Type B pancreatic cell (in vitro differentiated cells): ENCODE data around the gene DMWD. TPM values are rescaled to one million over a fixed set of nuclear protein-coding genes. Genes with fewer than 3 reads are reported as not detected.
A peak's percentile ranks its signal among the peaks of the same experiment; 100 is the strongest.

ENCODE experiments used
- DNase-seq: peaks from one replicate; pipeline ENCODE4 v3.0.0; 2021; ENCODE audit warnings: mixed read lengths; ENCODE audit not compliant: unreplicated experiment; ENCODE audit errors: extremely low spot score
- H3K27ac Mint-ChIP-seq: 2 replicates; pipeline ENCODE4 v1.8.0; 2021; ENCODE audit warnings: mild to moderate bottlenecking, mixed read lengths
- H3K27me3 Mint-ChIP-seq: 2 replicates; pipeline ENCODE4 v1.8.0; 2021; ENCODE audit warnings: mixed read lengths
- H3K36me3 Mint-ChIP-seq: 2 replicates; pipeline ENCODE4 v1.8.0; 2021; ENCODE audit warnings: mixed read lengths
- H3K4me1 Mint-ChIP-seq: one replicate; pipeline ENCODE4 v1.8.0; 2021; ENCODE audit warnings: mixed read lengths; ENCODE audit not compliant: unreplicated experiment
- H3K4me3 Mint-ChIP-seq: 2 replicates; pipeline ENCODE4 v1.8.0; 2021; ENCODE audit warnings: mild to moderate bottlenecking, mixed read lengths
- H3K9me3 Mint-ChIP-seq: 2 replicates; pipeline ENCODE4 v1.8.0; 2021; ENCODE audit warnings: mixed read lengths
- CTCF ChIP-seq: fragments of 200-600 bp; sonication (generic); conservative IDR thresholded peaks from 2 replicates; pipeline ENCODE4 v1.5.0; 2021; ENCODE audit warnings: antibody characterized with exemption, mild to moderate bottlenecking
- total RNA-seq: library from RNA; stranded (reverse); gene quantifications from 2 replicates; pipeline ENCODE4 v1.2.1, GENCODE V29; 2021; ENCODE audit warnings: low replicate concordance

DMWD gene
- total RNA-seq, 1 donor from 2014 or later, result 94.0 TPM

DNA sequence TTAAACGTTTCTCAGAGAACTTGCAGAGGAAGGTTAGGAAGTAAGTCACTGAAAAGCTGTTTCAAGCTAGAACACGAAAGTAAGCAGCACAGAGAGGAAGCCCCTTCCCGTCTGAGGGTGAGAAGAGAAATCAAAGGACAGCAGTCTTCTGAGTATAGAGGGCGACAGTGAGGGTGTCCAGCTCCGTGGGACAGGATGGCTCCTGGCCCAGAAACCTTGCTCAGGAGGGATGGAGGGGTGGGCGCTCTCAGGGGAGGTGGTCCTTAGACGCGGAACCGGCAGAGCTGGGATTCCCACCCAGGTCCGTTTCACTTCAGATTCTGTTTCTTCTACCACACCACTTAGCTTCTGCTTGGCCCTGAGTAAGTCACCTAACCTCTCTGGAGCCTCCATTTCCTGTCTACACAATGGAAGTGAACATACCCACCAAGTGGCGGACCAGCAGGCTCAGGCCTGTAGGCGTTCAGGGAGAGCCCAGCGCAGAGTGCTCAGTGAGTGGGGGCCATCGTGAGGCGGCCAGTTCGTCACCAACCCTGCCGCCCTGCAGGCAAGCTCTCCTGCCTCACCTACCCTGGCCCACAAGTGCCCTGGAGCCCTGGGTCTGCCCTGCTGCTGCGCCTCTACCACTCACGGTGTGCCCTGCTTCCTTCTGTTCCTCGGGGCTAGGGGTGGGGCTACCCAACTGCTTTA lies 27.9 kb upstream of the DMWD start:
- no peaks in the 10 kb centered on the region for H3K4me1 Mint-ChIP-seq
- no peaks in the 10 kb centered on the region for H3K9me3 Mint-ChIP-seq
- no peak for TF ChIP-seq CTCF
- H3K27me3 Mint-ChIP-seq, result no peaks in the 10 kb centered on the region
- no peak overlapping the region for H3K27ac Mint-ChIP-seq
- no peak for DNase-seq
- H3K36me3 Mint-ChIP-seq, result peaks cover 5% of the 10 kb centered on the region
- H3K4me3 Mint-ChIP-seq, result no peak overlapping the region

DNA sequence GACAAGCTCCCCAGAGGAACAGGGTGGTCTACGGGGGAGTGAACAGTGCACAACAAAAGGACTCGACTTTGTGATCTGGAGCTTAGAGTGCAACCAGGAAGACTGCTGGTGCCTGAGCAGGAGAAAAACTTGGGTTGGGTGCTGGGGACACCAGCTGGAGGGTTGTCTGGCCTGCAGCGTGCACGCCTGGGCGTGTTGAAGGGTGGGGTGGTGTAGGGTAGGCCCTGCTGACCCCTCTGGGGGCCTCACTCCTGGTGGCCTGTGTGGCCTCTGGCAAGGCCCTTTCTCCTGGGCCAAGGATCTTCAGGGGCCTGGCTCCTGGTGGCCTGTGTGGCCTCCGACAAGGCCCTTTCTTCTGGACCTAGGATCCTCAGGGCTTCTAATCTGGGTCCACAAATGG lies 27.1 kb upstream of the DMWD start:
- H3K4me1 Mint-ChIP-seq, result no peaks in the 10 kb centered on the region
- no peaks in the 10 kb centered on the region for H3K27me3 Mint-ChIP-seq
- no peak for TF ChIP-seq CTCF
- DNase-seq, result no peak
- H3K4me3 Mint-ChIP-seq, result no peak overlapping the region
- H3K9me3 Mint-ChIP-seq, result no peaks in the 10 kb centered on the region
- peaks cover 5% of the 10 kb centered on the region for H3K36me3 Mint-ChIP-seq
- H3K27ac Mint-ChIP-seq, result no peak overlapping the region

- H3K4me3 Mint-ChIP-seq, result no peak overlapping the region
- no peaks in the 10 kb centered on the region for H3K36me3 Mint-ChIP-seq
- no peaks in the 10 kb centered on the region for H3K9me3 Mint-ChIP-seq
- no peak for DNase-seq
- no peak overlapping the region for H3K27ac Mint-ChIP-seq
- no peak for TF ChIP-seq CTCF
- H3K4me1 Mint-ChIP-seq, result no peaks in the 10 kb centered on the region
- no peaks in the 10 kb centered on the region for H3K27me3 Mint-ChIP-seq
Observed at GRCh38 chr19:45817725-45818301, 25.2 kb upstream of the DMWD start.

DNA sequence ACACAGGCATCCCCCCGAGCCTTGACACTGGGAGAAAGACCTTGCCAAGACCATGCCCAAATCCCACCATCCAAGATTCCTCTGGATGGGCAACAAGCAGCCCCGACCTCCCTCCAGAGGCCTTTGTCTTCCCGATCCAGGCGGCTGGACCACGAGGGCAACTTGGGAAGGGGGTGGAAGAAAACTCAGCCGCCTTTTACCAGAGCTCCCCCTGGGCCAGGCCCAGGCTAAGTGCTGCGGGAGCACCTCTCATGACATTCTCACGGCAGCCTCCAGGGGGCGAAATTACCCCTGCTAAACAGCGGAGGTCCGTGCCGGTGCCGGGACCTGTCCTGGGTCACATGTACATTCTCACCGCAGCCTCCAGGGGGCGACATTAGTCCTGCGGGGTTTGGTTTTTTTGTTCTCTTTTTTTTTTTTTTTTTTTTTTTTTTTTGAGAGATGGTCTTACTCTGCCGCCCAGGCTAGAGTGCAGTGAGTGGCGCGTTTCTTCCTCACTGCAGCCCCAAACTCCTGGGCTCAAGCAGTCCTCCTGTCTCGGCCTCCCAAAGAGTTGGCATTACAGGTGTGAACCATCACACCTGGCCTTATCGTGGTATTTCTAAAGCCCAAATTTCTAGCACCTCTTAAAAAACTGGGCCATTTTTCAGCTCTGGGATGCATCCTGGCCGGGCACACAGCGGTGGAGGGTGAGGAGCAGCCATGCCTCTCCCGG lies 24.5 kb upstream of the DMWD start:
- Mint-ChIP-seq H3K4me3 (peak overlapping the region; percentile 77), H3K36me3 (no peaks in the 10 kb centered on the region), H3K4me1 (no peaks in the 10 kb centered on the region), H3K27me3 (no peaks in the 10 kb centered on the region), H3K9me3 (no peaks in the 10 kb centered on the region), H3K27ac (peak overlapping the region; percentile 77)
- TF ChIP-seq CTCF, result peak; percentile 97
- DNase-seq, result peak; percentile 97

DNA sequence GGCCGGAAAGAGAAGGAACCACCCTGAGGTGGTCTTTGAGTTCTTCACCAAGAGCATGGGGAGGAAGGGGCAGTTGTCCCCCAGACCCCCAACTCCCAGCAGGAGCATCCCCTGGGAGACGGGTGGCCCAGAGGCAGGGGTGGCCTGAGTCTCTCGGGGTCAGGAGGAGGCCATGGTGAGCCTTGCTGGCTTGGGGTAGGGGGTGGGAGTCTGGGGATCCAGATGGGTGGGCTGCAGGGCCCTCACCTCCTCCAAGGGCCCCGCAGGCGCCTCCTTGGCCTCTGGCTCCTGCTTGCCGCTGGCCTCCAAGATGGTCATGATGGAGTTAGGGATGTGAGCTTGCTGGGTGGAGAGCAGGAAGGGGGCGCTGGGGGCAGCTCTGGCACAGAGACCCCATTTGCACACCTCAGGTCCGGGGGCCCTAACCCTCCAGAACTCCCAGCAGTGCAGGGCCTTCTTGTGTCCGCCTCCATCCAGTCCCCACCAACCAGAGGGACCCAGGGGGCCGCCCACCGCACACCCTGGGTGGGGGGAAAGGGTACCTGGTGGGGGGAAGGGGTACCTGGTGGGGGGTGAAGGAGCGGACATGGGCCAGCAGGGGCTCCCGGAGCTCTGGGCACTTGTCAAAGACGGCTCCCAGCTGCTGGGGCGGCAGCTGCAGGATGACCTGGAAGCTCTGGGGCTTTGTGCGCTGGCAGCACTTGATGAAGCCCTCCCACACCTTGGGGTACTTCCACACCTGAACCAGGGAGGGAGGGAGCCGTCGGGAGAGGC lies 23.8 kb upstream of the DMWD start:
- no peak for DNase-seq
- no peak overlapping the region for H3K4me3 Mint-ChIP-seq
- TF ChIP-seq CTCF, result no peak

More for the DNA sequence above, 23.8 kb upstream of the DMWD start:
- Mint-ChIP-seq H3K36me3 (no peaks in the 10 kb centered on the region), H3K27me3 (no peaks in the 10 kb centered on the region), H3K9me3 (no peaks in the 10 kb centered on the region), H3K27ac (peak overlapping the region; percentile 77), H3K4me1 (no peaks in the 10 kb centered on the region)
